Liver (tissue), 9 donors: ENCODE data around the gene CMTM6. TPM values are rescaled to one million over a fixed set of nuclear protein-coding genes. Genes with fewer than 3 reads are reported as not detected.
"Not testable (repeated sequence)": the region's sequence is repeated elsewhere in the genome, so short reads cannot be mapped to it uniquely, and the experiment has no call there.

Experiments used
- DNase-seq: peaks from one replicate; pipeline ENCODE4 v3.0.0-alpha.2; 2017; ENCODE audit warnings: low spot score
- H3K27ac ChIP-seq, 2 donors: one replicate each; pipeline ENCODE4 v1.7.0; 2013; ENCODE audit warnings: inconsistent platforms in 2 of 2, low read length in 2 of 2, control low read depth in 1 of 2, low read depth in 1 of 2, mild to moderate bottlenecking in 1 of 2
- H3K27me3 ChIP-seq, 4 donors: one replicate each; pipeline versions ENCODE4 v1.6.1 to v1.7.0; 2013; ENCODE audit warnings: low read length in 3 of 4, inconsistent platforms in 1 of 4, mild to moderate bottlenecking in 1 of 4, moderate library complexity in 1 of 4; ENCODE audit not compliant: control insufficient read depth in 4 of 4, insufficient read depth in 4 of 4
- H3K36me3 ChIP-seq, 4 donors: one replicate each; pipeline versions ENCODE4 v1.6.1 to v1.7.0; 2013; ENCODE audit warnings: low read length in 3 of 4, mild to moderate bottlenecking in 3 of 4, low read depth in 1 of 4, moderate library complexity in 1 of 4; ENCODE audit not compliant: control insufficient read depth in 4 of 4, insufficient read depth in 3 of 4
- H3K4me1 ChIP-seq, 4 donors: one replicate each; pipeline versions ENCODE4 v1.6.1 to v1.7.0; 2013; ENCODE audit warnings: low read length in 3 of 4, mild to moderate bottlenecking in 3 of 4, moderate library complexity in 1 of 4; ENCODE audit not compliant: control insufficient read depth in 4 of 4, insufficient read depth in 4 of 4
- H3K4me3 ChIP-seq, 3 donors: one replicate each; pipeline versions ENCODE4 v1.6.1 to v1.7.0; 2013; ENCODE audit warnings: low read length in 3 of 3, control low read depth in 1 of 3, low read depth in 1 of 3, mild to moderate bottlenecking in 1 of 3
- H3K9ac ChIP-seq, 2 donors: one replicate each; pipeline ENCODE4 v1.7.0; 2013; ENCODE audit warnings: low read length in 2 of 2, mild to moderate bottlenecking in 2 of 2, moderate library complexity in 2 of 2, control low read depth in 1 of 2, low read depth in 1 of 2
- H3K9me3 ChIP-seq, 4 donors: one replicate each; pipeline versions ENCODE4 v1.6.1 to v1.7.0; 2013; ENCODE audit warnings: low read length in 3 of 4; ENCODE audit not compliant: control insufficient read depth in 4 of 4
- EGR1 ChIP-seq, 2 donors: IDR thresholded peaks; 2 replicates each; pipeline ENCODE4 v1.6.1; 2016 to 2018; ENCODE audit warnings: antibody characterized with exemption in 2 of 2, low read depth in 2 of 2
- FOXA1 ChIP-seq: IDR thresholded peaks from 2 replicates; pipeline ENCODE4 v1.6.1; 2016; ENCODE audit warnings: antibody characterized with exemption
- FOXA2 ChIP-seq: IDR thresholded peaks from 2 replicates; pipeline ENCODE4 v1.6.1; 2016; ENCODE audit warnings: antibody characterized with exemption
- GABPA ChIP-seq, 2 donors: IDR thresholded peaks in 1 of 2; conservative IDR thresholded peaks in 1 of 2; 2 replicates each; pipeline ENCODE4 v1.6.1; 2016; ENCODE audit warnings: antibody characterized with exemption in 2 of 2, mild to moderate bottlenecking in 1 of 2, moderate library complexity in 1 of 2
- HNF4G ChIP-seq: IDR thresholded peaks from 2 replicates; pipeline ENCODE4 v1.6.1; 2016; ENCODE audit warnings: antibody characterized with exemption
- JUND ChIP-seq, 2 donors: IDR thresholded peaks; 2 replicates each; pipeline ENCODE4 v1.6.1; 2016; ENCODE audit warnings: antibody characterized with exemption in 2 of 2
- RXRA ChIP-seq, 2 donors: IDR thresholded peaks; 2 replicates each; pipeline ENCODE4 v1.6.1; 2017 to 2018; ENCODE audit warnings: antibody characterized with exemption in 2 of 2, mild to moderate bottlenecking in 1 of 2
- SP1 ChIP-seq: IDR thresholded peaks from 2 replicates; pipeline ENCODE4 v1.6.1; 2018; ENCODE audit warnings: antibody characterized with exemption, mild to moderate bottlenecking
- TAF1 ChIP-seq: conservative IDR thresholded peaks from 2 replicates; pipeline ENCODE4 v1.6.1; 2016; ENCODE audit warnings: antibody characterized with exemption, mild to moderate bottlenecking
- YY1 ChIP-seq: IDR thresholded peaks from 2 replicates; pipeline ENCODE4 v1.6.1; 2016; ENCODE audit warnings: antibody characterized with exemption, mild to moderate bottlenecking
- WGBS: extraction: QIAGEN DNeasy Blood & Tissue Kit; methylation state at CpG from one replicate; pipeline ENCODE4 v1.1.7; 2013; 5-methylcytosine and 5-hydroxymethylcytosine counted together
- polyA plus RNA-seq, 2 donors: library from polyadenylated mRNA; stranded (reverse) in 1 of 2; unstranded in 1 of 2; fragments of 200-250 nt in 1 of 2; fragments of >200 nt in 1 of 2; fragmentation: Nextera tagmentation in 1 of 2; extraction: Ambion mirVana in 1 of 2; gene quantifications; one replicate each; pipeline versions ENCODE4 v1.2.1 to v1.2.3, GENCODE V29; 2013 to 2015
- total RNA-seq, 2 donors: library from RNA; depleted of rRNA; stranded (reverse); fragments of >200 nt; gene quantifications; one replicate each; pipeline ENCODE4 v1.2.3, GENCODE V29; 2014
- TF ChIP-seq, protein P1 (sequence below): IDR thresholded peaks from 2 replicates; pipeline ENCODE4 v1.6.1; 2016; ENCODE audit warnings: antibody characterized with exemption
- TF ChIP-seq, protein P2 (sequence below): IDR thresholded peaks from 2 replicates; pipeline ENCODE4 v1.6.1; 2016; ENCODE audit warnings: antibody characterized with exemption
- TF ChIP-seq, protein P3 (sequence below): fragments of 150-350 bp; IDR thresholded peaks from 2 replicates; pipeline ENCODE4 v1.5.1; 2017; ENCODE audit warnings: improper control_type of control experiment, low read depth, low read length; ENCODE audit not compliant: missing input control
- TF ChIP-seq, protein P4 (sequence below): IDR thresholded peaks from 2 replicates; pipeline ENCODE4 v1.6.1; 2016; ENCODE audit warnings: antibody characterized with exemption, mild to moderate bottlenecking
- TF ChIP-seq, protein P5 (sequence below): IDR thresholded peaks from 2 replicates; pipeline ENCODE4 v1.6.1; 2016; ENCODE audit warnings: antibody characterized with exemption
- donor health status: healthy.
- donor health status: healthy.
- donor health status: healthy.
- donor health status: healthy.
- donor health status: healthy.

CMTM6 gene
- total and polyA plus RNA-seq, 4 donors: 45.7 to 77.9 (median 51.8) TPM

DNA sequence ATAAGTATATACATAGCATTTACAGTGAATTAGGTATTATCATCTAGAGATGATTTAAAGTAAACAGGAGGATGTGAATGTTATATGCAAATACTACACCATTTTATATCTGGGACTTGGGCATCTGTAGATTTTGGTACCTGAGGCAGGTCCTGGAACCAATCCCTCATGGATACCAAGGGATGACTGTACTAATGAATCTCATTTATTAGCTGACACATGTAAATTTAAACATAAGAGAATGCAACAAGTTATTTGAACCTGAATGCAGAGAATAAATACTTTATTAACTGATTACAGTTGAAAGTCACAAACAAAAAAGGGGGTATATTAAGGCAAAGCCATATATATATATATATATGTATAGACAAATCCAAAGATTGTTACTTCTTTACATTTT lies 23.1 kb upstream of the CMTM6 start:
- DNase-seq: no peak
- no peak for TF ChIP-seq GABPA (IDR thresholded peaks at IDR 0.05 in 1 of 2, conservative IDR thresholded peaks at IDR 0.05 in 1 of 2)
- TF ChIP-seq, protein P1, sequence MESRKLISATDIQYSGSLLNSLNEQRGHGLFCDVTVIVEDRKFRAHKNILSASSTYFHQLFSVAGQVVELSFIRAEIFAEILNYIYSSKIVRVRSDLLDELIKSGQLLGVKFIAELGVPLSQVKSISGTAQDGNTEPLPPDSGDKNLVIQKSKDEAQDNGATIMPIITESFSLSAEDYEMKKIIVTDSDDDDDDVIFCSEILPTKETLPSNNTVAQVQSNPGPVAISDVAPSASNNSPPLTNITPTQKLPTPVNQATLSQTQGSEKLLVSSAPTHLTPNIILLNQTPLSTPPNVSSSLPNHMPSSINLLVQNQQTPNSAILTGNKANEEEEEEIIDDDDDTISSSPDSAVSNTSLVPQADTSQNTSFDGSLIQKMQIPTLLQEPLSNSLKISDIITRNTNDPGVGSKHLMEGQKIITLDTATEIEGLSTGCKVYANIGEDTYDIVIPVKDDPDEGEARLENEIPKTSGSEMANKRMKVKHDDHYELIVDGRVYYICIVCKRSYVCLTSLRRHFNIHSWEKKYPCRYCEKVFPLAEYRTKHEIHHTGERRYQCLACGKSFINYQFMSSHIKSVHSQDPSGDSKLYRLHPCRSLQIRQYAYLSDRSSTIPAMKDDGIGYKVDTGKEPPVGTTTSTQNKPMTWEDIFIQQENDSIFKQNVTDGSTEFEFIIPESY: no peak
- no peak for TF ChIP-seq TAF1
- no peak for TF ChIP-seq JUND (IDR thresholded peaks at IDR 0.05)
- TF ChIP-seq, protein P2, sequence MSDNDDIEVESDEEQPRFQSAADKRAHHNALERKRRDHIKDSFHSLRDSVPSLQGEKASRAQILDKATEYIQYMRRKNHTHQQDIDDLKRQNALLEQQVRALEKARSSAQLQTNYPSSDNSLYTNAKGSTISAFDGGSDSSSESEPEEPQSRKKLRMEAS: no peak
- Histone ChIP-seq H3K9ac (no peak overlapping the region), H3K27ac (no peak overlapping the region), H3K36me3 (peaks cover 0 to 32% (median 18%) of the 10 kb centered on the region in 4 donors), H3K4me3 (no peak overlapping the region), H3K9me3 (no peaks in the 10 kb centered on the region), H3K27me3 (no peaks in the 10 kb centered on the region), H3K4me1 (no peaks in the 10 kb centered on the region)

DNA sequence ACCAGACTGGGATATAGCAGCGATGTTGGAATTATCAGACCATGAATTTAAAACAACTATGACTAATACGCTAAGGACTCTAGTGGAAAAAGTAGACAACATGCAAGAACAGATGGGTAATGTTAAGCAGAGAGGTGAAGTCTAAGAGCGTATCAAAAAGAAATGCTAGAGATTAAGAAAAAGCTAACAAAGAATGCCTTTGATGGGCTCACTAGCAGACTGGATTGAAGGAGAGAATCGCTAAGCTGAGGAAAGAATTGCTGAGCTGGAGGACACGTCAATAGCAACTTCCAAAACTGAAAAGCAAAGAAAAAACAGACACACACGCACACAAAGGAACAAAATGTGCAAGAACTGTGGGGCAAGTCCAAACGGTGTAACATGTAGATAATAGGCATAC lies 20.0 kb upstream of the CMTM6 start:
- Histone ChIP-seq H3K9ac (no peak overlapping the region), H3K36me3 (peaks cover 0 to 21% (median 12%) of the 10 kb centered on the region in 4 donors)
- WGBS: 85% methylated on average over 7 of the region's 7 CpGs

DNA sequence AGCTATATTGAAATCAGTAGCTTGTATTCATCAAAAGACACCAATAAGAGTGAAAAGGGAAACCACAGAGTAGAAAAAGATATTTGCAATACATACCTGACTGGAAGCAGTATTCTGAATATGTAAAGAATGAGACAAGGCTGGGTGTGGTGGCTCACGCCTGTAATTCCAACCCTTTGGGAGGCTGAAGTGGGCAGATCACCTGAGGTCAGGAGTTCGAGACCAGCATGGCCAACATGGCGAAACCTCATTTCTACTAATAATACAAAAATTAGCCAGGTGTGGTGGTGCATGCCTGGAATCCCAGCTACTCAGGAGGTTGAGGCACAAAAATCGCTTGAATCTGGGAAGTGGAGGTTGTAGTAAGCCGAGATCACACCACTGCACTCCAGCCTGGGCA lies 16.3 kb upstream of the CMTM6 start:
- not testable (repeated sequence) for H3K27me3 ChIP-seq, DNase-seq, H3K36me3 ChIP-seq, H3K4me3 ChIP-seq, H3K9me3 ChIP-seq, H3K4me1 ChIP-seq, H3K9ac ChIP-seq, H3K27ac ChIP-seq
- 98% methylated on average over 5 of the region's 5 CpGs for WGBS

More for the DNA sequence above, 20.0 kb upstream of the CMTM6 start:
- TF ChIP-seq, protein P3, sequence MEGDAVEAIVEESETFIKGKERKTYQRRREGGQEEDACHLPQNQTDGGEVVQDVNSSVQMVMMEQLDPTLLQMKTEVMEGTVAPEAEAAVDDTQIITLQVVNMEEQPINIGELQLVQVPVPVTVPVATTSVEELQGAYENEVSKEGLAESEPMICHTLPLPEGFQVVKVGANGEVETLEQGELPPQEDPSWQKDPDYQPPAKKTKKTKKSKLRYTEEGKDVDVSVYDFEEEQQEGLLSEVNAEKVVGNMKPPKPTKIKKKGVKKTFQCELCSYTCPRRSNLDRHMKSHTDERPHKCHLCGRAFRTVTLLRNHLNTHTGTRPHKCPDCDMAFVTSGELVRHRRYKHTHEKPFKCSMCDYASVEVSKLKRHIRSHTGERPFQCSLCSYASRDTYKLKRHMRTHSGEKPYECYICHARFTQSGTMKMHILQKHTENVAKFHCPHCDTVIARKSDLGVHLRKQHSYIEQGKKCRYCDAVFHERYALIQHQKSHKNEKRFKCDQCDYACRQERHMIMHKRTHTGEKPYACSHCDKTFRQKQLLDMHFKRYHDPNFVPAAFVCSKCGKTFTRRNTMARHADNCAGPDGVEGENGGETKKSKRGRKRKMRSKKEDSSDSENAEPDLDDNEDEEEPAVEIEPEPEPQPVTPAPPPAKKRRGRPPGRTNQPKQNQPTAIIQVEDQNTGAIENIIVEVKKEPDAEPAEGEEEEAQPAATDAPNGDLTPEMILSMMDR: no peak
- no peak for TF ChIP-seq EGR1 (IDR thresholded peaks at IDR 0.05; ENCODE audit: low read depth in 2 of 2)
- TF ChIP-seq, protein P4, sequence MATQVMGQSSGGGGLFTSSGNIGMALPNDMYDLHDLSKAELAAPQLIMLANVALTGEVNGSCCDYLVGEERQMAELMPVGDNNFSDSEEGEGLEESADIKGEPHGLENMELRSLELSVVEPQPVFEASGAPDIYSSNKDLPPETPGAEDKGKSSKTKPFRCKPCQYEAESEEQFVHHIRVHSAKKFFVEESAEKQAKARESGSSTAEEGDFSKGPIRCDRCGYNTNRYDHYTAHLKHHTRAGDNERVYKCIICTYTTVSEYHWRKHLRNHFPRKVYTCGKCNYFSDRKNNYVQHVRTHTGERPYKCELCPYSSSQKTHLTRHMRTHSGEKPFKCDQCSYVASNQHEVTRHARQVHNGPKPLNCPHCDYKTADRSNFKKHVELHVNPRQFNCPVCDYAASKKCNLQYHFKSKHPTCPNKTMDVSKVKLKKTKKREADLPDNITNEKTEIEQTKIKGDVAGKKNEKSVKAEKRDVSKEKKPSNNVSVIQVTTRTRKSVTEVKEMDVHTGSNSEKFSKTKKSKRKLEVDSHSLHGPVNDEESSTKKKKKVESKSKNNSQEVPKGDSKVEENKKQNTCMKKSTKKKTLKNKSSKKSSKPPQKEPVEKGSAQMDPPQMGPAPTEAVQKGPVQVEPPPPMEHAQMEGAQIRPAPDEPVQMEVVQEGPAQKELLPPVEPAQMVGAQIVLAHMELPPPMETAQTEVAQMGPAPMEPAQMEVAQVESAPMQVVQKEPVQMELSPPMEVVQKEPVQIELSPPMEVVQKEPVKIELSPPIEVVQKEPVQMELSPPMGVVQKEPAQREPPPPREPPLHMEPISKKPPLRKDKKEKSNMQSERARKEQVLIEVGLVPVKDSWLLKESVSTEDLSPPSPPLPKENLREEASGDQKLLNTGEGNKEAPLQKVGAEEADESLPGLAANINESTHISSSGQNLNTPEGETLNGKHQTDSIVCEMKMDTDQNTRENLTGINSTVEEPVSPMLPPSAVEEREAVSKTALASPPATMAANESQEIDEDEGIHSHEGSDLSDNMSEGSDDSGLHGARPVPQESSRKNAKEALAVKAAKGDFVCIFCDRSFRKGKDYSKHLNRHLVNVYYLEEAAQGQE: no peak
- no peak for TF ChIP-seq YY1
- TF ChIP-seq, protein P2: no peak
- TF ChIP-seq RXRA (IDR thresholded peaks at IDR 0.05): no peak
- no peak for TF ChIP-seq HNF4G
- TF ChIP-seq GABPA (IDR thresholded peaks at IDR 0.05 in 1 of 2, conservative IDR thresholded peaks at IDR 0.05 in 1 of 2): no peak
- TF ChIP-seq JUND (IDR thresholded peaks at IDR 0.05): no peak
- no peak for TF ChIP-seq FOXA1
- TF ChIP-seq, protein P5, sequence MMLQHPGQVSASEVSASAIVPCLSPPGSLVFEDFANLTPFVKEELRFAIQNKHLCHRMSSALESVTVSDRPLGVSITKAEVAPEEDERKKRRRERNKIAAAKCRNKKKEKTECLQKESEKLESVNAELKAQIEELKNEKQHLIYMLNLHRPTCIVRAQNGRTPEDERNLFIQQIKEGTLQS: no peak
- no peak for TF ChIP-seq FOXA2
- no peak for TF ChIP-seq SP1
- TF ChIP-seq TAF1: no peak
- H3K27me3 ChIP-seq: no peaks in the 10 kb centered on the region
- H3K9me3 ChIP-seq: no peaks in the 10 kb centered on the region
- no peak overlapping the region for H3K27ac ChIP-seq
- no peak overlapping the region for H3K4me3 ChIP-seq
- DNase-seq: no peak
- no peaks in the 10 kb centered on the region for H3K4me1 ChIP-seq

DNA sequence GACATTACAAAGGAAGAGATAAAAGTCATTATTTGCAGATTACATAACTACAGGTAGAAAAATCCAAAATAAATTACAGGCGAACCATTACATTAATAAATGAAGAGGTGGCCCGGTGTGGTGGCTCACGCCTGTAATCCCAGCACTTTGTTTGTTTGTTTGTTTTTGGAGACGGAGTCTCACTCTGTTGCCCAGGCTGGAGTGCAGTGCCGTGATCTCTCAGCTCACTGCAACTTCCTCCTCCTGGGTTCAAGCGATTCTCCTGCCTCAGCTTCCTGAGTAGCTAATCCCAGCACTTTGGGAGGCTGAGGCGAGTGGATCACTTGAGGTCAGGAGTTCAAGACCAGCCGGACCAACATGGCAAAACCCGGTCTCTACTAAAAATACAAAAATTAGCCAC lies 14.1 kb upstream of the CMTM6 start:
- not testable (repeated sequence) for DNase-seq, H3K4me3 ChIP-seq, H3K27me3 ChIP-seq, H3K4me1 ChIP-seq, H3K9me3 ChIP-seq, H3K27ac ChIP-seq, H3K36me3 ChIP-seq, H3K9ac ChIP-seq
- WGBS: 82% methylated on average over 9 of the region's 9 CpGs
